Measurements from ENCODE around the gene CPNE5. TPM values are rescaled to one million over a fixed set of nuclear protein-coding genes. Genes with fewer than 3 reads are reported as not detected.

CPNE5 gene
- total RNA-seq, 4 donors from 2014 or later, result 0.23 to 1.1 (median 0.81) TPM; not detected in 1

GRCh38 chr6:36867471-36868224, 28.4 kb upstream of the CPNE5 start:
- DNase-seq (ENCODE audit: low spot score in 2 of 2), result no peak
- H3K4me3 ChIP-seq (ENCODE audit: low read depth, poor library complexity, severe bottlenecking), result no peak overlapping the region
- no peak for TF ChIP-seq POLR2A (IDR thresholded peaks at IDR 0.05)
- TF ChIP-seq, protein P1, sequence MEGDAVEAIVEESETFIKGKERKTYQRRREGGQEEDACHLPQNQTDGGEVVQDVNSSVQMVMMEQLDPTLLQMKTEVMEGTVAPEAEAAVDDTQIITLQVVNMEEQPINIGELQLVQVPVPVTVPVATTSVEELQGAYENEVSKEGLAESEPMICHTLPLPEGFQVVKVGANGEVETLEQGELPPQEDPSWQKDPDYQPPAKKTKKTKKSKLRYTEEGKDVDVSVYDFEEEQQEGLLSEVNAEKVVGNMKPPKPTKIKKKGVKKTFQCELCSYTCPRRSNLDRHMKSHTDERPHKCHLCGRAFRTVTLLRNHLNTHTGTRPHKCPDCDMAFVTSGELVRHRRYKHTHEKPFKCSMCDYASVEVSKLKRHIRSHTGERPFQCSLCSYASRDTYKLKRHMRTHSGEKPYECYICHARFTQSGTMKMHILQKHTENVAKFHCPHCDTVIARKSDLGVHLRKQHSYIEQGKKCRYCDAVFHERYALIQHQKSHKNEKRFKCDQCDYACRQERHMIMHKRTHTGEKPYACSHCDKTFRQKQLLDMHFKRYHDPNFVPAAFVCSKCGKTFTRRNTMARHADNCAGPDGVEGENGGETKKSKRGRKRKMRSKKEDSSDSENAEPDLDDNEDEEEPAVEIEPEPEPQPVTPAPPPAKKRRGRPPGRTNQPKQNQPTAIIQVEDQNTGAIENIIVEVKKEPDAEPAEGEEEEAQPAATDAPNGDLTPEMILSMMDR (IDR thresholded peaks at IDR 0.05), result no peak
- WGBS, 2 donors, result 71 to 82% methylated on average over 4 of the region's 4 CpGs
- intact Hi-C loops (cut with DNase I; ENCODE audit: low total_unique reads), result no loop called here

- WGBS, 2 donors, result 45 to 52% methylated on average over 2 of the region's 2 CpGs
- intact Hi-C loops (cut with DNase I; ENCODE audit: low total_unique reads), result no loop called here
- no peak for DNase-seq (ENCODE audit: low spot score in 2 of 2)
- no peak overlapping the region for H3K4me3 ChIP-seq (ENCODE audit: low read depth, poor library complexity, severe bottlenecking)
- TF ChIP-seq, protein P1 (IDR thresholded peaks at IDR 0.05), result no peak
- TF ChIP-seq POLR2A (IDR thresholded peaks at IDR 0.05), result no peak
Measured at GRCh38 chr6:36865835-36866234, 26.6 kb upstream of the CPNE5 start.

- WGBS, 2 donors, result 93 to 94% methylated on average over 12 of the region's 12 CpGs
- TF ChIP-seq, protein P1 (IDR thresholded peaks at IDR 0.05), result no peak
- TF ChIP-seq POLR2A (IDR thresholded peaks at IDR 0.05), result no peak
- H3K4me3 ChIP-seq (ENCODE audit: low read depth, poor library complexity, severe bottlenecking), result no peak overlapping the region
- intact Hi-C loops (cut with DNase I; ENCODE audit: low total_unique reads), result no loop called here
- DNase-seq (ENCODE audit: low spot score in 2 of 2), result peak in 1 of 2 donors; percentile 77
Measured at GRCh38 chr6:36863670-36864540, 24.7 kb upstream of the CPNE5 start.

- no peak overlapping the region for H3K4me3 ChIP-seq (ENCODE audit: low read depth, poor library complexity, severe bottlenecking)
- no peak for DNase-seq (ENCODE audit: low spot score in 2 of 2)
- WGBS, 2 donors, result 89 to 93% methylated on average over 4 of the region's 4 CpGs
- intact Hi-C loops (cut with DNase I; ENCODE audit: low total_unique reads), result no loop called here
- no peak for TF ChIP-seq POLR2A (IDR thresholded peaks at IDR 0.05)
- TF ChIP-seq, protein P1 (IDR thresholded peaks at IDR 0.05), result no peak
Measured at GRCh38 chr6:36862848-36863382, 23.7 kb upstream of the CPNE5 start.

DNA sequence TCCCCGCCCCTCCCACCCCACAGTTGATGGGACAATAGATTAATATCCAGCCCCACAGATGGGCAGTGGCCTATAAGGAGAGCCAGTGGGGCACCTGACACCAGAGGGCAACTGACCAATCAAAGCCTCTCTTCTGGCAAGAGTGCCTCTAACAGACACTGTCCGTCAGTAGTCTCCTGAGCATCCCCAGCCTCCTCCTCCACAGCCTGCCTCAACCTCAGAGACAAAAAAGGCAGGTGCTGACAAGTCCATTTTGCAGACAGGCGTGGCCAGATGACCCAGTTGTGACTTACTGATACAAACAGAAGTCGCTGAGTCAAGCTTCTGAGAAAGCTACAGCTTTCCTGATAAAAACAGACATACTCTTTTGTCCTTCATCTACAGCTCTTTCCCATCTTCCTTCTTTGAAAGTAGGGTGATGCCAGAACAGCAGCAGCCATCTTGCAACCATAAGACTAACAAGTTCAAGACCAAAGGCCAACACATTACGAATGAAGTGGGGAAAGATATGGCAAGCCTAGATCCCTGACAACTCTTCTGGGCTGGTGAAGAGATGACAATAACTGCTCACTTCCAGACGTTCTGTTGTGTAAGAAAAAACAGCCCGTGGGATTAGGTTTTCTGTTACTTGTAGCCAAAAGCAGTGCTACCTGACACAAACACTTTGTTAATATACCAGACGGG, 23.1 kb upstream of the CPNE5 start:
- intact Hi-C loops (cut with DNase I; ENCODE audit: low total_unique reads), result no loop called here
- peak in 1 of 2 donors; percentile 71 for DNase-seq (ENCODE audit: low spot score in 2 of 2)
- H3K4me3 ChIP-seq (ENCODE audit: low read depth, poor library complexity, severe bottlenecking), result no peak overlapping the region
- TF ChIP-seq, protein P1 (IDR thresholded peaks at IDR 0.05), result no peak
- TF ChIP-seq POLR2A (IDR thresholded peaks at IDR 0.05), result no peak
- WGBS, 2 donors, result 62 to 70% methylated on average over 8 of the region's 8 CpGs
